HepG2 (cell line): Measurements from ENCODE around the gene FCHO2. TPM values are rescaled to one million over a fixed set of nuclear protein-coding genes. Genes with fewer than 3 reads are reported as not detected.

Source experiments
- BCL6 ChIP-seq: IDR thresholded peaks from 2 replicates; pipeline ENCODE4 v1.6.1; 2016; ENCODE audit warnings: missing genetic modification reagents, missing compliant biosample characterization
- ETV6 ChIP-seq: sonication (generic); formaldehyde crosslinking; conservative IDR thresholded peaks from 2 replicates; pipeline ENCODE4 v1.4.0; 2020; ENCODE audit warnings: missing genetic modification reagents
- NFKBIZ ChIP-seq: IDR thresholded peaks from 2 replicates; pipeline ENCODE4 v1.6.1; 2018; ENCODE audit warnings: missing genetic modification reagents, missing compliant biosample characterization
- NKX3-1 ChIP-seq: sonication (generic); formaldehyde crosslinking; IDR thresholded peaks from 2 replicates; pipeline ENCODE4 v1.5.0; 2020; ENCODE audit warnings: missing genetic modification reagents
- ZNF264 ChIP-seq: sonication (generic); formaldehyde crosslinking; IDR thresholded peaks from 2 replicates; pipeline ENCODE4 v1.4.0; 2020; ENCODE audit warnings: missing genetic modification reagents
- ZNF746 ChIP-seq: sonication (generic); formaldehyde crosslinking; IDR thresholded peaks from 2 replicates; pipeline ENCODE4 v1.8.0; 2022; ENCODE audit warnings: mild to moderate bottlenecking, missing genetic modification reagents
- polyA plus RNA-seq, 8 experiments: library from polyadenylated mRNA; depleted of rRNA in 3 of 8; stranded (reverse) in 7 of 8; unstranded in 1 of 8; fragments of >200 nt; fragmentation: Illumina TruSeq in 4 of 8; extraction: Trizol in 4 of 8; gene quantifications; 2 replicates each; pipeline versions ENCODE4 v1.2.1 to v1.2.3, GENCODE V29; 2011 to 2016; ENCODE audit warnings: low read depth in 4 of 8, missing spikeins in 1 of 8, mixed read lengths in 1 of 8; ENCODE audit not compliant: insufficient read depth in 1 of 8
- total RNA-seq, 5 experiments: library from RNA; depleted of rRNA; stranded (reverse); fragments of >200 nt; fragmentation: Illumina TruSeq; extraction: Trizol; gene quantifications; 2 replicates each; pipeline ENCODE4 v1.2.3, GENCODE V29; 2016; ENCODE audit warnings: low read depth in 1 of 5
- TF ChIP-seq, protein P1 (sequence below): sonication (generic); formaldehyde crosslinking; IDR thresholded peaks from 2 replicates; pipeline ENCODE4 v1.4.0; 2020; ENCODE audit warnings: mild to moderate bottlenecking, missing genetic modification reagents
- TF ChIP-seq, protein P2 (sequence below): sonication (generic); formaldehyde crosslinking; IDR thresholded peaks from 2 replicates; pipeline ENCODE4 v1.4.0; 2020; ENCODE audit warnings: missing genetic modification reagents, mild to moderate bottlenecking, borderline replicate concordance
- TF ChIP-seq, protein P3 (sequence below): sonication (generic); formaldehyde crosslinking; IDR thresholded peaks from 2 replicates; pipeline ENCODE4 v1.9.0; 2021; ENCODE audit warnings: missing genetic modification reagents, mild to moderate bottlenecking, borderline replicate concordance

The FCHO2 gene
- total and polyA plus RNA-seq, 2 of the 13 experiments (the other 11 are each of a cell fraction or from before 2014, with no cell fraction given), result 11.6 to 17.3 TPM

DNA sequence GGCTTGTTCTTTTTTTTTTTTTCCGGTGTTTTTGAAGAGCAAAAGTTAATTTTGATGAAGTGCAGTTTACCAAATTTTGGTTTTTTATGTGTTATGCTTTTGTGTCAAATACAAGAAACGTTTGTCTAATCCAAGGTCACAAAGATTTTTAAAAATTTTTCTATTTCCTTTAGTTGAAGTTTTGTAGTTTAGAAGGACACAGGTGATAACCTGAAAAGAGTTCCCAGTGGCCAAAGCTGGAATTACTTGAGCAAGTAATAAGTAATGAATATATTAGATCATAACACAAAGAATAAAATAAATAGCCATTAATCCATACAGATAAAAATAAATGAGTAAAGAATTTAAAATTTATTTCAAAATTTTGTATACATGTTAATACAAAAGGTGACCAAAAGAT is 71.5 kb downstream of the FCHO2 start (continued):
- TF ChIP-seq, protein P1, sequence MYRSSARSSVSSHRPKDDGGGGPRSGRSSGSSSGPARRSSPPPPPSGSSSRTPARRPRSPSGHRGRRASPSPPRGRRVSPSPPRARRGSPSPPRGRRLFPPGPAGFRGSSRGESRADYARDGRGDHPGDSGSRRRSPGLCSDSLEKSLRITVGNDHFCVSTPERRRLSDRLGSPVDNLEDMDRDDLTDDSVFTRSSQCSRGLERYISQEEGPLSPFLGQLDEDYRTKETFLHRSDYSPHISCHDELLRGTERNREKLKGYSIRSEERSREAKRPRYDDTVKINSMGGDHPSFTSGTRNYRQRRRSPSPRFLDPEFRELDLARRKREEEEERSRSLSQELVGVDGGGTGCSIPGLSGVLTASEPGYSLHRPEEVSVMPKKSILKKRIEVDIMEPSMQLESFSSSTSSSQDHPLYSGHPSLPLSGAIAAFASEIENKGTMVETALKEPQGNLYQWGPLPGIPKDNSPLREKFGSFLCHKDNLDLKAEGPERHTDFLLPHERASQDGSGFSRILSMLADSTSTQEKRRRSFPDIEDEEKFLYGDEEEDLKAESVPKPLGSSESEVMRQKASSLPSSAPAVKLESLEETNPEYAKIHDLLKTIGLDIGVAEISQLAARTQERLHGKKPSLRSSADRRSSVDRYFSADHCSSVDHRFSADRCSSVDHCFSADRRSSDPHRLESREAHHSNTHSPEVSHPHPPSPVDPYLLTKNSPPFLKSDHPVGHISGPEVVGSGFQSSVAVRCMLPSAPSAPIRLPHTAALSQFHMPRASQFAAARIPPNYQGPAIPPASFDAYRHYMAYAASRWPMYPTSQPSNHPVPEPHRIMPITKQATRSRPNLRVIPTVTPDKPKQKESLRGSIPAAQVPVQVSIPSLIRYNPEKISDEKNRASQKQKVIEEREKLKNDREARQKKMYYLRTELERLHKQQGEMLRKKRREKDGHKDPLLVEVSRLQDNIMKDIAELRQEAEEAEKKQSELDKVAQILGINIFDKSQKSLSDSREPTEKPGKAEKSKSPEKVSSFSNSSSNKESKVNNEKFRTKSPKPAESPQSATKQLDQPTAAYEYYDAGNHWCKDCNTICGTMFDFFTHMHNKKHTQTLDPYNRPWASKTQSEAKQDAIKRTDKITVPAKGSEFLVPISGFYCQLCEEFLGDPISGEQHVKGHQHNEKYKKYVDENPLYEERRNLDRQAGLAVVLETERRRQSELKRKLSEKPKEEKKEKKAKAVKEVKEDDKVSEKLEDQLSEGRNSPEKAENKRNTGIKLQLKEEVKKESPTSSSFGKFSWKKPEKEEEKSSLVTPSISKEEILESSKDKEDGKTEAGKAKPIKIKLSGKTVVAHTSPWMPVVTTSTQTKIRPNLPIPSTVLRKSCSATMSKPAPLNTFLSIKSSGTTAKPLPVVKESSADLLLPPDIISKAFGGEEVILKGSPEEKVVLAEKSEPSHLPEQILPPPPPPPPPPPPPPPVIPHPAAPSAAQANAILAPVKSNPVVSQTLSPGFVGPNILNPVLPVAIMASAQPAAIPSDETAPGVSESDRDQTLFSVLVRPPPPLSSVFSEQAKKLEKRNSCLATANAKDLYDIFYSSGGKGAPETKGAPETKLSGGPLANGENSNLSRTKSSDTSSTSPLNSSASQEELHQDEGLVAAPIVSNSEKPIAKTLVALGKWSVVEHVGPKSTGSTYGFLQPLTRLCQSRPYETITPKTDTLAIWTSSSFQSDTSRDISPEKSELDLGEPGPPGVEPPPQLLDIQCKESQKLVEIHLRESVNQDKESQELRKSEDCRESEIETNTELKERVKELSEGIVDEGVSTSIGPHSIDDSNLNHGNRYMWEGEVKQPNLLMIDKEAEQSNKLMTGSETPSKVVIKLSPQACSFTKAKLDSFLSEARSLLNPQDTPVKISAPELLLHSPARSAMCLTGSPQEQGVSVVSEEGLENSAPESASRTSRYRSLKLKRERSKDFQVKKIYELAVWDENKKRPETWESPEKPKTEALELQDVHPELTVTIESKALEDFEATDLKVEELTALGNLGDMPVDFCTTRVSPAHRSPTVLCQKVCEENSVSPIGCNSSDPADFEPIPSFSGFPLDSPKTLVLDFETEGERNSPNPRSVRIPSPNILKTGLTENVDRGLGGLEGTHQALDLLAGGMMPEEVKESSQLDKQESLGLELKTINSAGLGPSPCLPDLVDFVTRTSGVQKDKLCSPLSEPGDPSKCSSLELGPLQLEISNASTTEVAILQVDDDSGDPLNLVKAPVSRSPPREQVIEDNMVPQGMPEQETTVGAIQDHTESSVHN (CRISPR knock-in tag), result no peak
- TF ChIP-seq ETV6 (CRISPR knock-in tag) (no peak), NKX3-1 (CRISPR knock-in tag) (no peak), ZNF746 (CRISPR knock-in tag) (no peak), NFKBIZ (CRISPR knock-in tag) (no peak), BCL6 (no peak), ZNF264 (CRISPR knock-in tag) (no peak)
- TF ChIP-seq, protein P2, sequence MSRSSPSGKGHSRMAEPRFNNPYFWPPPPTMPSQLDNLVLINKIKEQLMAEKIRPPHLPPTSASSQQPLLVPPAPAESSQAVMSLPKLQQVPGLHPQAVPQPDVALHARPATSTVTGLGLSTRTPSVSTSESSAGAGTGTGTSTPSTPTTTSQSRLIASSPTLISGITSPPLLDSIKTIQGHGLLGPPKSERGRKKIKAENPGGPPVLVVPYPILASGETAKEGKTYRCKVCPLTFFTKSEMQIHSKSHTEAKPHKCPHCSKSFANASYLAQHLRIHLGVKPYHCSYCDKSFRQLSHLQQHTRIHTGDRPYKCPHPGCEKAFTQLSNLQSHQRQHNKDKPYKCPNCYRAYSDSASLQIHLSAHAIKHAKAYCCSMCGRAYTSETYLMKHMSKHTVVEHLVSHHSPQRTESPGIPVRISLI, result no peak
- TF ChIP-seq, protein P3, sequence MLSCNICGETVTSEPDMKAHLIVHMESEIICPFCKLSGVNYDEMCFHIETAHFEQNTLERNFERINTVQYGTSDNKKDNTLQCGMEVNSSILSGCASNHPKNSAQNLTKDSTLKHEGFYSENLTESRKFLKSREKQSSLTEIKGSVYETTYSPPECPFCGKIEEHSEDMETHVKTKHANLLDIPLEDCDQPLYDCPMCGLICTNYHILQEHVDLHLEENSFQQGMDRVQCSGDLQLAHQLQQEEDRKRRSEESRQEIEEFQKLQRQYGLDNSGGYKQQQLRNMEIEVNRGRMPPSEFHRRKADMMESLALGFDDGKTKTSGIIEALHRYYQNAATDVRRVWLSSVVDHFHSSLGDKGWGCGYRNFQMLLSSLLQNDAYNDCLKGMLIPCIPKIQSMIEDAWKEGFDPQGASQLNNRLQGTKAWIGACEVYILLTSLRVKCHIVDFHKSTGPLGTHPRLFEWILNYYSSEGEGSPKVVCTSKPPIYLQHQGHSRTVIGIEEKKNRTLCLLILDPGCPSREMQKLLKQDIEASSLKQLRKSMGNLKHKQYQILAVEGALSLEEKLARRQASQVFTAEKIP, result no peak
